Superior temporal gyrus (tissue), 1 donor: Measurements from ENCODE around the gene DLX1.
"Not testable (repeated sequence)": the region's sequence is repeated elsewhere in the genome, so short reads cannot be mapped to it uniquely, and the experiment has no call there.

Experiments
- DNase-seq: peaks from one replicate; pipeline ENCODE4 v3.0.0-alpha.2; 2016; ENCODE audit errors: extremely low spot score

DLX1 gene

DNA sequence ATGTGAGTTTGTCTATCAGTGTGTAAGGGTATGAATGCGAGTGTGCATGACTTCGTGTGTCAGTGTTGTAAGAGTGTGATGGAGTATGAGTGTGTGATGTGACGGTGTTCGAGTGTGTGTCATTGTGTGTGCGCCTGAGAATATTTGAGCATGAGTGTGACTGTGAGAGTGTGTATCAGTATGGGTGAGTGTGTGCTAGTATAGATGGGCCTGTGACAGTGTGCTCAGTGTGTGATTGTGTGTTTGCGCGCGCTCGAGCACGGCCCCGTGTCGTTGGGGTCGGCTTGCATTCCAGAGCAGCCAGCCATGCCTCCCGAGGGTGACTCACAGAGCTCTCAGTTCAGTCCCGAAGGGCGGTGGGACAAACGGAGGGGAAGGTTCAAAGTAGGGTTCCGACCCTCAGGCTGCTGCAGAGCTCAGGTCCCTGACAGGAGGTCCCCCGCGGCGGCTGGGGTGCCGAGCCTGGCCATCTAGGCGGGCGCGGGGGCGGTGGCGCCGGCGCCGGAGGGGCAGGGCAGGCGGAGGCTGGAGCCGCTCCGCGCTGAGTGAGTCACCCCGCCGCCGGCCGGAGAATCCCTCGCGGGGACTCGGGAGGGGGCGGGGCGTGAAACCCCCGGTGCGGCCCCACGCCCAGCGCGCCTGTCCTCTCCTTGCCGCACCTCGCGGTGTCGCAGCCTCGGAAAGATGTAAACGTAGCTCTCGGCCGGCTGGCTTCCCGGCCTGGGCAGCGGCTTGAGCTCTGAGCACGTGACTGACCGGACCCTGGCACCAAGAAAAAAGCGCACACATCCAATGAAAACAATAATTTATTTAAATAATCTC, 13.6 kb downstream of the DLX1 start:
- DNase-seq: no peak

- no peak for DNase-seq
Measured at GRCh38 chr2:172099472-172100079, 14.3 kb downstream of the DLX1 start.

GRCh38 chr2:172100080-172100934, 15.0 kb downstream of the DLX1 start:
- no peak for DNase-seq

DNA sequence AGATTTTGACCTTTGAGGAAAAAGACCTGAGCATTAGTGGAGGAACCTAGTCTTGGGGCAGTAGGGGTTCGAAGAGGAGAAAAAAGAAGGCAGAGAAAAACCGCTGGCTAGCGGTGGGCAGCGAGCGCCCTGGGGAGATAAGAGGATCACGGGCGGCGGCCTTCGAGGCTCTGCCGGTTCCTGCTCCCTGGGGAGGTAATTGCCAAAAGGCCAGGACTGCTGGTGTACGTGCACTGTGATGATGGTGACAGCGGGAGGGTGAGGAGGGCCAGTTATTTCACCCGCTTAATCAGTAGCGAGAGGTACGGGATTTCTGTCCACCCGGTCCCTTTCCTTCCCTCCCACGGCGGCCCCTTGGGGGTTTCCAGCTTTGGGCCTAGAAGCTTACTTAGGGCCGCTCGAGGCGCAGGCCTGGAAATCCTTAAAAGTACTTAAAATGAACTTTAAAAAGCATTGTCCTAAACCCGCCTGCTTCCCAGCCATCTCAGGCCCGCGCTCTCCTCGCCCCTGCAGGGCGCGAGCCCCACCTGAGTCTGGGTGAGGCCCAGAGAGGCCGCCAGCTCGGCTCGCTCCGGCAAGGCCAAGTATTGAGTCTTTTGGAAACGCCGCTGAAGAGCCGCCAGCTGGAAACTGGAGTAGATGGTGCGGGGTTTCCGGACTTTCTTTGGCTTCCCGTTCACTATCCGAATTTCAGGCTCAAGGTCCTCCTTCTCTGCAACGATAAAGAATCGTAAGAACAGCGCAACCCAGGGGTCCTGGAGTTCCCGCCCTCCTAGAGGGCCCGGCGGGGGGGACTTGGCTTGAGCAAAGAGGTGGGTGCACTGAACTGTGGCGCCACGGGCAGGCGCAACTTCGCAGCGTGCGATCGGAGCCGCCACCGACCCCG, 15.9 kb downstream of the DLX1 start:
- no peak for DNase-seq

DNA sequence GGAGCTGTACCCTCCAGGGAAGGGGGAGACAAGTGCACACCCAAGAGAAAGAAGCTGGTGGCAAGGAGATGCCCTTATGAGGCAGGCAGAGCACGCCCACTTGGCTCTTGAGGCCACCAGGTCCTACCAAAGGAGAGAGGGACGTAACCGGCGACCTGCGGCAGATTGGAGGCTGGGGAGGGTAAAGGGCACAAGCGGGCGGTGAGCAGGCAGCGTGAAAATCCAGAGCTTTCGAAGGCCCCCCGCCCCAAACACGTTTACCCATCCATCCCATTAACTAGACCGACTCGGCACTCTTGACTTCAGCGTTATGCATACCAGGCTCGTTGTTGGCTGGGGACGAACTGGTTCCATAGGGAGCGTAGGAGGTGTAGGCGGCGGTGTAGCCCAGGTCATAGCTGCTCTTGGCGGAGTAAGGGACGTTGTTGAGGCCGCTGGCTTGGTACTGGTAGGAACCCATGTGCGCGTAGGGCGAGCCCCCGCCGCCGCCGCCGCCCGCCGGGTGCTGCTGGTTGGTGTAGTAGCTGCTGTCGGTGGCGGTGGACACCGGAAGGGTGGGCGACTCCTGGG, 16.6 kb downstream of the DLX1 start:
- DNase-seq: no peak

DNA sequence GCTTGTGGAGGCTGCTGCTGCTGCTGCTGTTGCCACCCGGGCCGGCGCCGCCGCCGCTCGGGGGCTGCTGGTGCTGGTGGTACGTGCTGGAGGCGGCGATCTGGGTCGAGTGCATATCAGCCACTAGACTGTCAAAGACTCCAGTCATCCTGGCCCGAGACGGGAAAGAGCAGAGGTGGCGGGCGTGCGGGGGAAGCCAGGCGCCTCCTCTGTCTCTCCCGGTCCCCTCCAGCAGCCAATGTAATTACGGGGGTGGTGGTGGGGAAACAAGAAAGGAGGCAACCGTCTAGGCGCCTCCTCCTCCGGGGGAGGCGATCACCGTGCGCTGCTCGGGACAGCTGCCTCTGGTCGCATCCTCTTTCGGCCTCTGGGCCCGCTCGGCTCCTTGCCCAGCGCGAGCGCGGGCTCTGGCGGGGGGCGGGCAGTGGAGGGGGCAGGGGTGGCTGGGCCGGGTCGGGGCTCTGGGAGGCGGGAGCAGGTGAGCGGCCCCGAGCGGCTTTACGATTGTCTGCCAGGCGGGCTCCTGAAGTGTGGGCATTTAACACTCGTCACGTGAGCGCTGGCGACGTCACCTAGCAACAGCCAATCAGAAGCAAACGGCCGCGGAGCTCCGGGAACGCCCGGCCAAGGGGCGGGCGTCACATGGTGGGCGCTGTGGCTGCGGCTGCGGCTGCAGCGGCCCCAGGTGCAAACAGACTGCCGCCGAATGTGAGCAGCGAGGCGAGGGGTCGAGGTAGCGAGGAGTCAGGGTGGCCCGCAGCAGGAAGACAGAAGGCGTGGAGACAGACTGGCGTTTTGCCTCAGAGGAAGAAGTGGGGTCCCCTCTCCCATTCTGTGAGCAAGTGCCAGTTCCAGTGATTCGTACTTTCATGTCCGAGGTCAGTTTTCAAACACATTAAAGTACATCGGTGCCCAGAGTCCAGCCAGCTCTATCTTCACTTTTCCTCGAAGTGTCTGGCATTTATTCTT, 17.4 kb downstream of the DLX1 start, which contains the start of gene DLX2:
Gene DLX2, minus strand, starts transcription at position 510 of the 969 bp plus-strand sequence. Its CDS starts 362 bp downstream, at position 148.
- no peak for DNase-seq

- peak; percentile 72 for DNase-seq
Measured at GRCh38 chr2:172103471-172104272, 18.4 kb downstream of the DLX1 start.

- no peak for DNase-seq
Measured at GRCh38 chr2:172105471-172106107, 20.3 kb downstream of the DLX1 start.

GRCh38 chr2:172106108-172106961, 21.0 kb downstream of the DLX1 start:
- DNase-seq: no peak

- no peak for DNase-seq
Measured at GRCh38 chr2:172107690-172108586, 22.6 kb downstream of the DLX1 start.

- DNase-seq: no peak
Measured at GRCh38 chr2:172108587-172108930, 23.3 kb downstream of the DLX1 start.

- no peak for DNase-seq
Measured at GRCh38 chr2:172109256-172109987, 24.1 kb downstream of the DLX1 start.

- DNase-seq: no peak
Measured at GRCh38 chr2:172109988-172110811, 24.9 kb downstream of the DLX1 start.

GRCh38 chr2:172113617-172114016, 28.3 kb downstream of the DLX1 start:
- DNase-seq: no peak

DNA sequence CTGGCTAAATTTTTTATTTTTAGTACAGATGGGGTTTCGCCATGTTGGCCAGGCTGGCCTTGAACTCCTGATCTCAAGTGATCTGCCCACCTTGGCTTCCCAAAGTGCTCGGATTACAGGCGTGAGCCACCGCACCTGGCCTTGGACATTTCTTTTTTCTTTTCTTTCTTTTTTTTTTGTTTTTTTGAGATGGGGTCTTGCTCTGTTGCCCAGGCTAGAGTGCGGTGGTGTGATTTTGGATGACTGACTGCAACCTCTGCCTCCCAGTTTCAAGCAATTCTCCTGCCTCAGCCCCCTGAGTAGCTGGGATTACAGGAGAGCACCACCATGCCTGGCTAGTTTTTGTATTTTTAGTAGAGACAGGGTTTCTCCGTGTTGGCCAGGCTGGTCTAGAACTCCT, 28.9 kb downstream of the DLX1 start:
- not testable (repeated sequence) for DNase-seq
